Muscle of leg (tissue), 11 donors: ENCODE measurements around the gene CAPN13. TPM values are rescaled to one million over a fixed set of nuclear protein-coding genes. Genes with fewer than 3 reads are reported as not detected.

Source experiments
- DNase-seq: peaks from one replicate; pipeline ENCODE4 v3.0.0; 2013
- H3K27ac ChIP-seq: one replicate; pipeline ENCODE4 v1.5.1; 2013; ENCODE audit warnings: mild to moderate bottlenecking, low read length, control low read depth
- H3K27me3 ChIP-seq: one replicate; pipeline ENCODE4 v1.6.1; 2013; ENCODE audit warnings: low read length; ENCODE audit not compliant: control insufficient read depth, insufficient read depth
- H3K36me3 ChIP-seq: one replicate; pipeline ENCODE4 v1.6.1; 2013; ENCODE audit warnings: low read length; ENCODE audit not compliant: control insufficient read depth, insufficient read depth
- H3K4me1 ChIP-seq: one replicate; pipeline ENCODE4 v1.6.1; 2013; ENCODE audit warnings: low read length; ENCODE audit not compliant: control insufficient read depth, insufficient read depth
- H3K4me3 ChIP-seq: one replicate; pipeline ENCODE4 v1.5.1; 2013; ENCODE audit warnings: low read length, control low read depth
- H3K9me3 ChIP-seq: replicated peaks from 2 replicates; pipeline ENCODE4 v1.6.1; 2013; ENCODE audit warnings: low read depth, low read length; ENCODE audit not compliant: control insufficient read depth
- WGBS: methylation state at CpG from one replicate; pipeline ENCODE4 v1.1.5; 2013; ENCODE audit warnings: missing lambda C conversion rate; ENCODE audit not compliant: insufficient coverage; 5-methylcytosine and 5-hydroxymethylcytosine counted together
- polyA plus RNA-seq, 8 donors: library from polyadenylated mRNA; unstranded; fragments of 120-200 nt; gene quantifications; one replicate each; pipeline versions ENCODE4 v1.2.1 to v1.2.3, GENCODE V29; 2013; ENCODE audit warnings: inconsistent platforms in 1 of 8, low replicate concordance in 1 of 8; ENCODE audit not compliant: insufficient read length in 8 of 8, insufficient read depth in 1 of 8
- total RNA-seq: library from RNA; stranded (reverse); fragments of 120-200 nt; gene quantifications from one replicate; pipeline ENCODE4 v1.2.4, GENCODE V29; 2013

The CAPN13 gene
- total and polyA plus RNA-seq, 9 donors: 0.05 to 1.7 (median 0.61) TPM; not detected in 6

- Histone ChIP-seq H3K4me3 (no peak overlapping the region), H3K9me3 (no peaks in the 10 kb centered on the region), H3K27me3 (no peaks in the 10 kb centered on the region), H3K4me1 (peaks cover 31% of the 10 kb centered on the region), H3K36me3 (no peaks in the 10 kb centered on the region), H3K27ac (no peak overlapping the region)
- no peak for DNase-seq
- 97% methylated on average over 4 of the region's 7 CpGs for WGBS
These were observed 114.4 kb downstream of the CAPN13 start for GRCh38 chr2:30692829-30693275.

- H3K4me1 ChIP-seq: peaks cover 31% of the 10 kb centered on the region
- DNase-seq: no peak
- no peak overlapping the region for H3K4me3 ChIP-seq
- WGBS: 79% methylated on average over 10 of the region's 16 CpGs
- H3K9me3 ChIP-seq: no peaks in the 10 kb centered on the region
- no peaks in the 10 kb centered on the region for H3K36me3 ChIP-seq
- no peak overlapping the region for H3K27ac ChIP-seq
- no peaks in the 10 kb centered on the region for H3K27me3 ChIP-seq
These were observed 115.1 kb downstream of the CAPN13 start for GRCh38 chr2:30691948-30692828.

GRCh38 chr2:30691091-30691947 is 115.9 kb downstream of the CAPN13 start:
- no peak overlapping the region for H3K27ac ChIP-seq
- DNase-seq: no peak
- 79% methylated on average over 4 of the region's 7 CpGs for WGBS
- H3K9me3 ChIP-seq: no peaks in the 10 kb centered on the region
- H3K4me3 ChIP-seq: no peak overlapping the region
- peaks cover 31% of the 10 kb centered on the region for H3K4me1 ChIP-seq
- no peaks in the 10 kb centered on the region for H3K27me3 ChIP-seq
- H3K36me3 ChIP-seq: no peaks in the 10 kb centered on the region

- H3K36me3 ChIP-seq: no peaks in the 10 kb centered on the region
- DNase-seq: no peak
- H3K9me3 ChIP-seq: no peaks in the 10 kb centered on the region
- H3K4me3 ChIP-seq: no peak overlapping the region
- 57% methylated on average over 1 of the region's 5 CpGs for WGBS
- peaks cover 36% of the 10 kb centered on the region for H3K4me1 ChIP-seq
- H3K27ac ChIP-seq: peak overlapping the region; percentile 82
- H3K27me3 ChIP-seq: no peaks in the 10 kb centered on the region
These were observed 117.1 kb downstream of the CAPN13 start for GRCh38 chr2:30690126-30690561.

- H3K4me1 ChIP-seq: peaks cover 41% of the 10 kb centered on the region
- H3K9me3 ChIP-seq: no peaks in the 10 kb centered on the region
- no peak for DNase-seq
- peak overlapping the region; percentile 82 for H3K27ac ChIP-seq
- no peaks in the 10 kb centered on the region for H3K36me3 ChIP-seq
- H3K4me3 ChIP-seq: peak overlapping the region; percentile 6
- WGBS: 75% methylated on average over 4 of the region's 6 CpGs
- no peaks in the 10 kb centered on the region for H3K27me3 ChIP-seq
These were observed 117.6 kb downstream of the CAPN13 start for GRCh38 chr2:30689496-30690125.

GRCh38 chr2:30688956-30689401 is 118.3 kb downstream of the CAPN13 start:
- WGBS: 41% methylated on average over 4 of the region's 4 CpGs
- Histone ChIP-seq H3K36me3 (no peaks in the 10 kb centered on the region), H3K4me1 (peaks cover 36% of the 10 kb centered on the region), H3K4me3 (peak overlapping the region; percentile 6), H3K27ac (peak overlapping the region; percentile 82), H3K9me3 (no peaks in the 10 kb centered on the region), H3K27me3 (no peaks in the 10 kb centered on the region)
- peak; percentile 66 for DNase-seq

GRCh38 chr2:30686669-30687068 is 120.6 kb downstream of the CAPN13 start:
- no peaks in the 10 kb centered on the region for H3K36me3 ChIP-seq
- peaks cover 31% of the 10 kb centered on the region for H3K4me1 ChIP-seq
- no peak overlapping the region for H3K4me3 ChIP-seq
- 64% methylated on average over 2 of the region's 4 CpGs for WGBS
- no peaks in the 10 kb centered on the region for H3K9me3 ChIP-seq
- no peak overlapping the region for H3K27ac ChIP-seq
- no peaks in the 10 kb centered on the region for H3K27me3 ChIP-seq
- no peak for DNase-seq

- no peak for DNase-seq
- Histone ChIP-seq H3K4me3 (no peak overlapping the region), H3K27me3 (no peaks in the 10 kb centered on the region), H3K9me3 (no peaks in the 10 kb centered on the region), H3K27ac (no peak overlapping the region), H3K4me1 (peaks cover 31% of the 10 kb centered on the region), H3K36me3 (no peaks in the 10 kb centered on the region)
- WGBS: 100% methylated on average over 1 of the region's 2 CpGs
These were observed 121.2 kb downstream of the CAPN13 start for GRCh38 chr2:30686000-30686399.

- H3K27ac ChIP-seq: no peak overlapping the region
- no peak overlapping the region for H3K4me3 ChIP-seq
- H3K27me3 ChIP-seq: no peaks in the 10 kb centered on the region
- no peaks in the 10 kb centered on the region for H3K9me3 ChIP-seq
- H3K36me3 ChIP-seq: no peaks in the 10 kb centered on the region
- no peak for DNase-seq
- peaks cover 31% of the 10 kb centered on the region for H3K4me1 ChIP-seq
- WGBS: 72% methylated on average over 2 of the region's 3 CpGs
These were observed 122.2 kb downstream of the CAPN13 start for GRCh38 chr2:30684996-30685395.
